ENCODE results near the gene JCAD.

Gene JCAD

GRCh38 chr10:30098629-30099028, 39.2 kb upstream of the JCAD start:
- Histone ChIP-seq H3K36me3 (ENCODE audit: control insufficient read depth, insufficient read depth, low read length) (no peaks in the 10 kb centered on the region), H3K27me3 (replicated peaks; ENCODE audit: control insufficient read depth, insufficient read depth, low read length) (no peaks in the 10 kb centered on the region; the same call in 1 of the 2 replicates), H3K4me3 (replicated peaks; ENCODE audit: low read depth, low read length) (no peak overlapping the region)
- no peak for TF ChIP-seq CTCF (IDR thresholded peaks at IDR 0.05; ENCODE audit: insufficient read depth, low read length, poor library complexity, severe bottlenecking)
- no peak for DNase-seq (ENCODE audit: extremely low read depth, insufficient read length)

GRCh38 chr10:30096564-30096963, 37.2 kb upstream of the JCAD start:
- DNase-seq (ENCODE audit: extremely low read depth, insufficient read length), result no peak
- Histone ChIP-seq H3K4me3 (replicated peaks; ENCODE audit: low read depth, low read length) (no peak overlapping the region), H3K27me3 (replicated peaks; ENCODE audit: control insufficient read depth, insufficient read depth, low read length) (no peaks in the 10 kb centered on the region; the same call in 1 of the 2 replicates), H3K36me3 (ENCODE audit: control insufficient read depth, insufficient read depth, low read length) (no peaks in the 10 kb centered on the region)
- no peak for TF ChIP-seq CTCF (IDR thresholded peaks at IDR 0.05; ENCODE audit: insufficient read depth, low read length, poor library complexity, severe bottlenecking)

GRCh38 chr10:30095631-30096422, 36.4 kb upstream of the JCAD start:
- no peak for TF ChIP-seq CTCF (IDR thresholded peaks at IDR 0.05; ENCODE audit: insufficient read depth, low read length, poor library complexity, severe bottlenecking)
- DNase-seq (ENCODE audit: extremely low read depth, insufficient read length), result no peak
- Histone ChIP-seq H3K4me3 (replicated peaks; ENCODE audit: low read depth, low read length) (no peak overlapping the region), H3K27me3 (replicated peaks; ENCODE audit: control insufficient read depth, insufficient read depth, low read length) (no peaks in the 10 kb centered on the region; the same call in 1 of the 2 replicates), H3K36me3 (ENCODE audit: control insufficient read depth, insufficient read depth, low read length) (no peaks in the 10 kb centered on the region)

- Histone ChIP-seq H3K36me3 (ENCODE audit: control insufficient read depth, insufficient read depth, low read length) (no peaks in the 10 kb centered on the region), H3K27me3 (replicated peaks; ENCODE audit: control insufficient read depth, insufficient read depth, low read length) (no peaks in the 10 kb centered on the region; the same call in 1 of the 2 replicates), H3K4me3 (replicated peaks; ENCODE audit: low read depth, low read length) (no peak overlapping the region)
- no peak for TF ChIP-seq CTCF (IDR thresholded peaks at IDR 0.05; ENCODE audit: insufficient read depth, low read length, poor library complexity, severe bottlenecking)
- no peak for DNase-seq (ENCODE audit: extremely low read depth, insufficient read length)
Observed at GRCh38 chr10:30094601-30095000, 35.2 kb upstream of the JCAD start.

- no peak overlapping the region for H3K4me3 ChIP-seq (replicated peaks; ENCODE audit: low read depth, low read length)
- H3K36me3 ChIP-seq (ENCODE audit: control insufficient read depth, insufficient read depth, low read length), result no peaks in the 10 kb centered on the region
- TF ChIP-seq CTCF (IDR thresholded peaks at IDR 0.05; ENCODE audit: insufficient read depth, low read length, poor library complexity, severe bottlenecking), result no peak
- DNase-seq (ENCODE audit: extremely low read depth, insufficient read length), result no peak
- H3K27me3 ChIP-seq (replicated peaks; ENCODE audit: control insufficient read depth, insufficient read depth, low read length), result no peaks in the 10 kb centered on the region; the same call in 1 of the 2 replicates
Observed at GRCh38 chr10:30093303-30093950, 34.0 kb upstream of the JCAD start.
